Skeletal muscle tissue (tissue), 4 donors: Measurements from ENCODE around the gene LRRC27. TPM values are rescaled to one million over a fixed set of nuclear protein-coding genes. Genes with fewer than 3 reads are reported as not detected.
"Not testable (repeated sequence)": the region's sequence is repeated elsewhere in the genome, so short reads cannot be mapped to it uniquely, and the experiment has no call there.

ENCODE experiments used
- H3K27ac ChIP-seq: one replicate; pipeline ENCODE4 v1.7.0; 2013; ENCODE audit warnings: mild to moderate bottlenecking, low read depth, low read length, inconsistent platforms
- H3K27me3 ChIP-seq, 3 donors: one replicate each; pipeline ENCODE4 v1.7.0; 2013; ENCODE audit warnings: low read length in 3 of 3; ENCODE audit not compliant: control insufficient read depth in 3 of 3, insufficient read depth in 3 of 3
- H3K36me3 ChIP-seq, 3 donors: one replicate each; pipeline ENCODE4 v1.7.0; 2013; ENCODE audit warnings: low read length in 3 of 3; ENCODE audit not compliant: control insufficient read depth in 3 of 3, insufficient read depth in 3 of 3
- H3K4me1 ChIP-seq, 3 donors: one replicate each; pipeline ENCODE4 v1.7.0; 2013; ENCODE audit warnings: low read length in 3 of 3, mild to moderate bottlenecking in 3 of 3; ENCODE audit not compliant: control insufficient read depth in 3 of 3, insufficient read depth in 3 of 3
- H3K4me3 ChIP-seq, 3 donors: one replicate each; pipeline ENCODE4 v1.7.0; 2013; ENCODE audit warnings: low read length in 3 of 3
- H3K9ac ChIP-seq, 3 donors: one replicate each; pipeline ENCODE4 v1.7.0; 2013; ENCODE audit warnings: low read length in 3 of 3, mild to moderate bottlenecking in 3 of 3, moderate library complexity in 2 of 3, low read depth in 1 of 3
- H3K9me3 ChIP-seq, 3 donors: one replicate each; pipeline ENCODE4 v1.7.0; 2013; ENCODE audit warnings: low read length in 3 of 3; ENCODE audit not compliant: control insufficient read depth in 3 of 3
- total RNA-seq: library from RNA; depleted of rRNA; stranded (reverse); fragments of >200 nt; gene quantifications from one replicate; pipeline ENCODE4 v1.2.3, GENCODE V29; 2014
- donor health status: Osteomylitis.

LRRC27 gene
- total RNA-seq, 1 donor from 2014 or later: 2.6 TPM

DNA sequence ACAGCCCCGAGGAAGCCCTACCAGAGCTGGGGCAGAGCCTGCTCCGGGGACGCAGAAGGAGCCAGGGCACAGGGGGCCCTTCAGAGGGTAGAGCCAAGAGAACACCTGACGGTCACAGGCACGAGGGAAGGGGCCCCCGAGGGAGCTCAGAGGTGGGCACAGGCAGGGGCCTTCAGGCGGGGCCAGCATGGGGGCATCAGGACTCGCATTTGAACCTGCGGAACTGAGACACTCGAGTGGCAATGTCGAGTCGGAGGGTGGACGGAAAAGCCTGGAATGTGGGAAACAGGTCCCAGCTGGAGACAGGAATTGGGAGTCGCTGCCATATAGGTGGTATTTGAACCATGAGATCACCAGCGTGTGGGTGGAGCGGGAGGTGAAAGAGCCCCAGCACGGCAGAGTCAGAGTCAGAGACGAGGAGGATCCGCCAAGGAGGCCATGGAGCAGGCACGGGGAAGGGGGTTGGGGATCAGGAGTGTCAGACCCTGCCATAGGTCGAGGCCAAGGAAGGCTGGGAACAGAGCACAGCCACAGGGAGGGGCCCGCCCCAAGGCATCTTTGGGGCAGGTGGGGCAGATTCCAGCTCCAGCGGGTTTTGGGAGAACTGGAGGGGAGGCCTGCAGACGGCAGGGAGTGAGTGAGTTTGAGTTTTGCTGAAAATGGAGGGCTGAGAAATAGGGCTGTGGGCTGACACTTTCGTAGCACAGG is 38.0 kb upstream of the LRRC27 start:
- Histone ChIP-seq H3K9me3 (peaks cover 0 to 6% (median 0%) of the 10 kb centered on the region in 3 donors), H3K4me3 (no peak overlapping the region), H3K9ac (no peak overlapping the region), H3K27ac (no peak overlapping the region), H3K4me1 (peaks cover 4 to 10% (median 5%) of the 10 kb centered on the region in 3 donors), H3K27me3 (peaks cover 0 to 20% (median 9%) of the 10 kb centered on the region in 3 donors), H3K36me3 (no peaks in the 10 kb centered on the region)

DNA sequence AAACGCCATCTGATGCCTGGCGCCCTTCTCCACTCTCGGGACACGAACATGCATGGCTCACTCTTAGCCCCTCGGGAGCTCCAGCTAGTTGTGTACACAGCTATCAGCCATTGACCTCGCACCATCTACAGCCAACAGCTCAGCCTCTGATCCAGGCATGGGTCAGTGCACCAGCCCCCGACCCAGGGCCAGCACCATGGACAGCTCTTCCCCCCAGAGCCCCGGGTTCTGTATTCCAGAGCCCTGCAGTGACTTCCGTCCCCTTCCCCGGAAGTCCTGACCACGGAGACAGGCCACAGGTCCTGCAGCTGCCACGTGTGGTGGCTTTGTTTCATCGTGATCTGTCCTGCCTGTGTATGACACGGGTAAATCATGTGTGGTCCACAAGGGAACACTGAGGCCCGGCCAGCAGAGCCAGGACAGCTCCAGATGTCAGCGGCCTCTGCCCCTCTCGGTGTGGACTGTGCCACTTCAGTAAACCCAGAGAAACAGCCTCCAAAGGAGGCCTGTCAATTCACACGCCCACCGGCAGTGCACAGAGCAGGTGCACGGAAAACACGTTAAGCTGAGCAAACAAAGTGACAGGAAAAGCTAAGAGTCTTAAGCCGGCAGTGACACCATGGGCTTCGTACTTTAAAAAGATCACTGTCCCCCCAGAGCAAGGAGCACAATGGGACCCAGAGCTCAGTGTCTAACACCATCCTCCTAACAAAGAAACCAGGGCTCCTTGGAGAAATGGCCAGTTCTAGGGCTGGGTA is 37.3 kb upstream of the LRRC27 start:
- no peaks in the 10 kb centered on the region for H3K9me3 ChIP-seq
- no peak overlapping the region for H3K27ac ChIP-seq
- no peak overlapping the region for H3K9ac ChIP-seq
- H3K4me3 ChIP-seq: no peak overlapping the region
- H3K4me1 ChIP-seq: peaks cover 4 to 10% (median 5%) of the 10 kb centered on the region in 3 donors
- H3K27me3 ChIP-seq: peaks cover 0 to 20% (median 9%) of the 10 kb centered on the region in 3 donors
- no peaks in the 10 kb centered on the region for H3K36me3 ChIP-seq

DNA sequence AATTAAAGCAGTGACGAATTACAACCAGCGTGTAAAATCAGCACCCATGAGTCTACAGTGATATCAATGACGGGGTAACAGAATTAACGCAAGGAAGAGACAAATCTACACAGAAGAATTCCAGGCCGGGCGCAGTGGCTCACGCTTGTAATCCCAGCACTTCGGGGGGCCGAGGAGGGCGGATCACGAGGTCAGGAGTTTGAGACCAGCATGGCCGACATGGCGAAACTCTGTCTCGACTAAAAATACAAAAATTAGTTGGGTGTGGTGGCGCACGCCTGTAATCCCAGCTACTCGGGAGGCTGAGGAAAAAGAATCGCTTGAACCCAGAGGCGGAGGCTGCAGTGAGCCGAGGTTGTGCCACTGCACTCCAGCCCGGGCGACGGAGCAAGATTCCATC is 36.5 kb upstream of the LRRC27 start:
- H3K9me3 ChIP-seq, H3K4me3 ChIP-seq, H3K9ac ChIP-seq, H3K36me3 ChIP-seq, H3K27ac ChIP-seq: not testable (repeated sequence)
- Histone ChIP-seq H3K27me3 (peaks cover 0 to 20% (median 9%) of the 10 kb centered on the region in 3 donors), H3K4me1 (peaks cover 4 to 10% (median 5%) of the 10 kb centered on the region in 3 donors)

DNA sequence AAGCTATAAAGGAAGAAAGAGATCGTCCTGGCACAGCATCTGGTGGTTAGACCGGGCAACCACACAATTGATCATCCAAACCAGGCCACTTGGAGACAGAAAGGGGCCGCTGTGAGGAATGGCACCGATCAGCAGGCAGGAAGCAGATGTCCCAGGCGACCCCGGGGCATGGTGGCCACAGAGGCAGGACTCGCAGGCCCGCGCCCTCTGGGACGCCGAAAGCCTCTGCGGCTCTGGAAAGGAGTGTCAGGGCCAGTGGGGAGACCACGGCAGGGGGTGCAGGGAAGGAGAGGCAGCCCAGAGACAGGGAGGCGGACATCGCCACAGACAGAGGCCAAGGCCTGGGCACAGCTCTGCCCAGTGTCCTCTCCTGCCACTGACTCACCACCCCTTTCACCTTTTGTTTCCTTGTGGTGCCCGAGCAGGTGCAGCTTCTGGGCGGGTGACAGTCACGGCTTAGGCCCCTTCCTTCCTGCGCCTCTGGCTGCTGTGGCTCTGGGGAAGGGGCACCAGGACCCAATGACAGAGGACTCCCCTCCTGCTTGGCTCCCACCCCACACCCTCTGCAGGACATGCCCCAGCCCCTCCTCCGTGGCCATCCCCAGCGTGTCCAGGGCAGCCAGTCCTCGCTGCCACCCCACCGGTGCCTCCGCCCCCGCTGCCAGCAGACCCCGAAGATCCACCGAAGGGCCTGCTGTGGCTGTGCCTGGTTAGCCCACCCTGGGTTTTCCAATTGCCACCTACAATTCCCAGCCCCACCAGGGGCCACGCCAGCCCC is 35.1 kb upstream of the LRRC27 start:
- H3K4me1 ChIP-seq: peaks cover 4 to 10% (median 5%) of the 10 kb centered on the region in 3 donors
- H3K27ac ChIP-seq: no peak overlapping the region
- peaks cover 0 to 19% (median 9%) of the 10 kb centered on the region in 3 donors for H3K27me3 ChIP-seq
- no peak overlapping the region for H3K4me3 ChIP-seq
- H3K9me3 ChIP-seq: no peaks in the 10 kb centered on the region
- H3K36me3 ChIP-seq: no peaks in the 10 kb centered on the region
- no peak overlapping the region for H3K9ac ChIP-seq

DNA sequence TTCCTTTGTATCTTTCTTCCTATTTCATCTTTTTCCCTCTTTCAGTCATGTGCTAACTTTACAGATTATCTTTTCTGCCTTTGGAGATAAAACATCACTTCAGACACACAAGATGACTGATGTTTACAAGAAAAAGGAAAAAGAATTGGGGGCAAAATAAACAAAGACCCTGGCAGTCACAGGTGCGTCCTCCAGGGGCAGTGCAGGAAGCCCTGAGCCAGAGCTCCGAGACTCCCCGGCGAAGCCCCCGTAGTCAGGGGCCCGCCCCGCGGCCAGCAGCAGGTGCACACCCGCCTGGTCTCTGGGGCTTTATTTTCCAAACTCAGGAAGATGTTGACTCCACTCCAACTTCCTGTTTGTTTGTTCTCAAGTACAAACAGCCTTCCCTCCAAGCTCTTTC is 34.5 kb upstream of the LRRC27 start:
- no peak overlapping the region for H3K27ac ChIP-seq
- peaks cover 0 to 13% (median 6%) of the 10 kb centered on the region in 3 donors for H3K27me3 ChIP-seq
- H3K9me3 ChIP-seq: no peaks in the 10 kb centered on the region
- H3K4me1 ChIP-seq: peaks cover 4 to 10% (median 5%) of the 10 kb centered on the region in 3 donors
- H3K9ac ChIP-seq: no peak overlapping the region
- H3K36me3 ChIP-seq: no peaks in the 10 kb centered on the region
- no peak overlapping the region for H3K4me3 ChIP-seq

DNA sequence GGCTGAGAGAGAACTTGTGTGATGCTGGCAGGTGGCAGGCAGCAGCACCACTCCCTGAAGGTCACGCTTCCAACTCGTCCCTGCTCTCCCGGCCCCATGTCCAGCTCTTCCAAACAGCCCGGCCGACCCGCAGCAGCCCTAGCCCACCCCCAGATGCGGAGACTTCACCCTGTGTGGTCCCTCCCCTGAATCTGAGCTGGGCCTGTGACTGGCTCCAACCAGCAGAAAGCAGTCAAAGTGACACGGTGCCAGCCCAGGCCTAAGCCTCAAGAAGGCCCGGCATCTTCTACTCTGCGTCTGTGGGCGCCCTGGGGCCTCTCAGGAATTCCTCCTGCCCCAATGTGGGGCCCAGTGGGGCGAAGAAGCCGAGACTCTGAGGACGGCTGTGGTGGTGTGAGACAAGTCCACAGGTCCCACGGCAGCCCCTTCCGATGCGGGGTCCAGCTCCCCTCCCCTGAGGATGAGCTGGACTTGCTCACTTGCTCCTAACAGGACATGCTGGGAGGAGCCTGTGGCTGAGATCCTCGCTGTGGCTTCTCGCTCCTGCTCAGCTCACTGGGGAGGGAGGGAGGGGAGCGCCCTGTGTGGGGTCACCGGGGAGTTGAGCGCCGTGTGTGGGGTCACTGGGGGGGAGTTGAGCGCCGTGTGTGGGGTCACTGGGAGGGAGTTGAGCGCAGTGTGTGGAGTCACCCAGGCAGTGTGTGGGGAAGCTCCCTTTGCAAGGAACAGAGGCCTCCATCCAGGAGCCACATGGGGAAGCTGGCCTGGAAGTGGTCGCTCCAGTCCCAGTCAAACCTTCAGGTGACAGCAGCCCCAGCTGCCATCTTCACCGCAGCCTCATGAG is 33.7 kb upstream of the LRRC27 start:
- Histone ChIP-seq H3K9ac (no peak overlapping the region), H3K27me3 (peaks cover 0 to 13% (median 6%) of the 10 kb centered on the region in 3 donors), H3K27ac (no peak overlapping the region), H3K4me3 (no peak overlapping the region), H3K4me1 (peaks cover 4 to 5% (median 4%) of the 10 kb centered on the region in 3 donors), H3K9me3 (no peaks in the 10 kb centered on the region), H3K36me3 (no peaks in the 10 kb centered on the region)

DNA sequence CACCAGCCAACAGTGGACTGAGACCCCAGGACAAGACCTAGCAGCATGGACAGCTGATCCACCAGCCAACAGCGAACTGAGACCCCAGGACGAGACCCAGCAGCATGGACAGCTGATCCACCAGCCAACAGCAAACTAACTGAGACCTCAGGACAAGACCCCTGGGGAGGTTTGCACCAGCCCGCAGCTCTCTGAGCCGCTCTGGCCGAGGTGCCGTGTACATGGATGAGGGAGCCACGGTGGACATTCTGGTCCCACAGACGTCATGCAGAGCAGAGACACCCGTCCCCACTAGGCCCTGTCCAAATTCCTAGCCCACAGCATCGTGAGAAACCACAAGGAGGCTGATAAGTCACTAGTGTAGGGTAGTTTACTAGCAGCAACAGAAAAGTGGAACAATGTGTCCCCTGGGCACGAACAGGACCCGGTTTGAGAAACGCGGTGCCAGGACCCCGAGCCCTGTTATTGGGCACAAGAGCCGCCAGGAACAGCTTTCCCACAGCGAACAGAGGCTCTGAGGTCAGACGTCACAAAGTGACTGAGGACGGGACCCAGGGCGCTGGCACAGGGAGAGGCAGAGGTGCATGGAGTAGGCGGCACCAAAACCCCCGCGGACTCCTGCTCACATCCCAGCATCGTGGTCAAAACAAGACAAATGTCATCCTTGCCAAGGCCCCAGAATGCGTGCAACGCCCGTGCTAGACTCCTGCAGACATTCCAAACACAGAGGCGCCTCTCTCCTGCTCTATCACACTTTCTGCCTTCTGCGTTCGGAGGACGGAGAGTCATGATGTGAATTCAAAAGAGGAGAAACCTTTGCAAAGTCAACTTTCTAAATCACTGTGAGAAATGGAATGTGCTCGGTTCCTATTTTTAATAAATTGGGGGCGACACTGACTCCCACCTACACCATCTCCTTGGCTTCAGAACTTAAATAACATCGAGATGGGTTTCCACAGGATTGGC is 32.3 kb upstream of the LRRC27 start:
- Histone ChIP-seq H3K27ac (no peak overlapping the region), H3K27me3 (peaks cover 0 to 14% (median 2%) of the 10 kb centered on the region in 3 donors), H3K9me3 (no peaks in the 10 kb centered on the region), H3K9ac (no peak overlapping the region), H3K4me1 (no peaks in the 10 kb centered on the region), H3K36me3 (no peaks in the 10 kb centered on the region), H3K4me3 (no peak overlapping the region)

DNA sequence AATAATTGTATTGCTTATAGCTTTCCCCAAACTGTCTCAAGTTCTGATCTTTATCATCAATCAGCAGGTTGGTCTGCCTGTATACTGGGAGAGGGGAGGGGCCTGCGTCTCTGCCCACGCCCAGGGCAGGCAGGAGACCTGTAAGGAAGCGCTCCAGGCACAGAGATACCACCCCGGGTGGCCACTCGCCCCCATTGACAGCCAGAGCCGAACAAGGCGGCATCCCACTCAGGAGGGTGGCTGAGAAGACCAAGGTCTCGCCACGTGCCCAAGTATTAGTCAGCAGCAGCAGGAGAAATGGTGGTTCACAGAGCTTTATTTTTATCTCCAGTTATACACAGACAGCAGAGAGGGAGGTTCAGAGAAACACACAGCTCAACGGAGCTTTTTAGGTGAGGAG is 31.4 kb upstream of the LRRC27 start:
- no peaks in the 10 kb centered on the region for H3K9me3 ChIP-seq
- H3K36me3 ChIP-seq: no peaks in the 10 kb centered on the region
- no peaks in the 10 kb centered on the region for H3K4me1 ChIP-seq
- H3K27me3 ChIP-seq: peaks cover 0 to 15% (median 2%) of the 10 kb centered on the region in 3 donors
- no peak overlapping the region for H3K4me3 ChIP-seq
- H3K27ac ChIP-seq: no peak overlapping the region
- no peak overlapping the region for H3K9ac ChIP-seq
